Thyroid gland (tissue), 4 donors: ENCODE results near the gene CITED4.

Experiments used
- CTCF ChIP-seq, 6 experiments: fragments of 200-600 bp in 3 of 6; fragments of 450-650 bp in 3 of 6; sonication (generic) in 3 of 6; IDR thresholded peaks; one replicate each; pipeline ENCODE4 v1.5.1; 2016 to 2019; ENCODE audit warnings: antibody characterized with exemption in 6 of 6, mild to moderate bottlenecking in 2 of 6, inconsistent platforms in 1 of 6, moderate library complexity in 1 of 6
- POLR2A ChIP-seq, 2 donors: fragments of 450-650 bp; IDR thresholded peaks; one replicate each; pipeline ENCODE4 v1.6.1; 2017; ENCODE audit warnings: antibody characterized with exemption in 2 of 2, mild to moderate bottlenecking in 2 of 2, moderate library complexity in 1 of 2

DNA sequence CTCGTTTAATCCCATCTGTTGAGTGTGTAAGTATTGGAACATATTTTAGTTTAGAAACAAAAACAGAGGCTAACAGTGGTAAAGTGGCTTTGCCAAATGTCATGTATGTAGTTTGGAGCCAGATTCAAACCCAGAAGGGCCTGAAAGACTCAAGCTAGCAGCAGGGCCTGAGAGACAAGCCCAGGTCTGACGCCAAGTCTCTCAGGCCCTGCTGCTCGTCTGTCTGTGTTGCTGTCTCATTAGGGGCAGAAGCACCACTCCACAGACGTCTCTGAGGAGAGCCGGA lies 8.3 kb downstream of the CITED4 start:
- no peak for TF ChIP-seq CTCF (IDR thresholded peaks at IDR 0.05)
- TF ChIP-seq POLR2A (IDR thresholded peaks at IDR 0.05): no peak
